ENCODE results near the gene CAGE1. TPM values are rescaled to one million over a fixed set of nuclear protein-coding genes. Genes with fewer than 3 reads are reported as not detected.
A peak's percentile ranks its signal among the peaks of the same experiment; 100 is the strongest.

CAGE1 gene
- total and polyA plus RNA-seq, 2 experiments from 2014 or later: 0.07 TPM; not detected in 1

DNA sequence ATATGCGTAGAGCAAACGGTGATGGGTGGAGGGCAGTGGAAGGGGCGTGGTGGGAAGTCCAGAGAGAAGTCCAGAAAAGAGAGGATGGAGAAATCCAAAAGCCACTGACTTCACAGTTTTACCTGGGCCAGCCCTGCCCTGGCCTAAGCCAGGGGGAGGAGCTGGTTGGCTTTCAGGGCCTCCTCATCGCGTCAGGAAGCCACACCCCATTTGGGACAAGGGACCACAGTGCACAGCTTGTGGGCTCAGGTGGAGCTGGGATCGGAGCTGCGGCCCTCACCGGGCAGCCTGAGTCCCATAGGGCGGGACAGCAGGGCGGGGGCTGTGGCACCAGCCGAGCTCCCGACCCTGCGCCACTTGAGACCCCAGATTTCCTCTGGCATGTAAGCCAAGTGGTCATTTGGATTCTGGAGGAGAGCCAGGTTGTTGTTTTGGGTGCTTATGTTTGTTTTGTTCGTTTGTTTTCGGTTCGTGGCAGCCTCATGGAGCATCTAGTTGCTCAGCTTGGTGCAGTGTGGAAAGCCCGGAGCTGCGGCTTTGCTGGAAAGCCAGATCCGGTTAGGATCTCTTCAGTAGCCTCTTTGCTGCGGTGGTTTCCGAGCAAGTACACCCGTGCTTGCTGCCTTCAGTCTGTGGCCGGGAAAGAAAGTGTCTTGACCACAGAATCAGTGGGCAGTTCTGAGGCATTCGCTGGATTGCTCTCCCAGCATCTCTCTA is 42.3 kb upstream of the CAGE1 start:
- TF ChIP-seq NANOG (IDR thresholded peaks at IDR 0.05; ENCODE audit: borderline replicate concordance) (no peak), ZNF114 (CRISPR knock-in tag; IDR thresholded peaks at IDR 0.05) (no peak)
- TF ChIP-seq, protein P1, sequence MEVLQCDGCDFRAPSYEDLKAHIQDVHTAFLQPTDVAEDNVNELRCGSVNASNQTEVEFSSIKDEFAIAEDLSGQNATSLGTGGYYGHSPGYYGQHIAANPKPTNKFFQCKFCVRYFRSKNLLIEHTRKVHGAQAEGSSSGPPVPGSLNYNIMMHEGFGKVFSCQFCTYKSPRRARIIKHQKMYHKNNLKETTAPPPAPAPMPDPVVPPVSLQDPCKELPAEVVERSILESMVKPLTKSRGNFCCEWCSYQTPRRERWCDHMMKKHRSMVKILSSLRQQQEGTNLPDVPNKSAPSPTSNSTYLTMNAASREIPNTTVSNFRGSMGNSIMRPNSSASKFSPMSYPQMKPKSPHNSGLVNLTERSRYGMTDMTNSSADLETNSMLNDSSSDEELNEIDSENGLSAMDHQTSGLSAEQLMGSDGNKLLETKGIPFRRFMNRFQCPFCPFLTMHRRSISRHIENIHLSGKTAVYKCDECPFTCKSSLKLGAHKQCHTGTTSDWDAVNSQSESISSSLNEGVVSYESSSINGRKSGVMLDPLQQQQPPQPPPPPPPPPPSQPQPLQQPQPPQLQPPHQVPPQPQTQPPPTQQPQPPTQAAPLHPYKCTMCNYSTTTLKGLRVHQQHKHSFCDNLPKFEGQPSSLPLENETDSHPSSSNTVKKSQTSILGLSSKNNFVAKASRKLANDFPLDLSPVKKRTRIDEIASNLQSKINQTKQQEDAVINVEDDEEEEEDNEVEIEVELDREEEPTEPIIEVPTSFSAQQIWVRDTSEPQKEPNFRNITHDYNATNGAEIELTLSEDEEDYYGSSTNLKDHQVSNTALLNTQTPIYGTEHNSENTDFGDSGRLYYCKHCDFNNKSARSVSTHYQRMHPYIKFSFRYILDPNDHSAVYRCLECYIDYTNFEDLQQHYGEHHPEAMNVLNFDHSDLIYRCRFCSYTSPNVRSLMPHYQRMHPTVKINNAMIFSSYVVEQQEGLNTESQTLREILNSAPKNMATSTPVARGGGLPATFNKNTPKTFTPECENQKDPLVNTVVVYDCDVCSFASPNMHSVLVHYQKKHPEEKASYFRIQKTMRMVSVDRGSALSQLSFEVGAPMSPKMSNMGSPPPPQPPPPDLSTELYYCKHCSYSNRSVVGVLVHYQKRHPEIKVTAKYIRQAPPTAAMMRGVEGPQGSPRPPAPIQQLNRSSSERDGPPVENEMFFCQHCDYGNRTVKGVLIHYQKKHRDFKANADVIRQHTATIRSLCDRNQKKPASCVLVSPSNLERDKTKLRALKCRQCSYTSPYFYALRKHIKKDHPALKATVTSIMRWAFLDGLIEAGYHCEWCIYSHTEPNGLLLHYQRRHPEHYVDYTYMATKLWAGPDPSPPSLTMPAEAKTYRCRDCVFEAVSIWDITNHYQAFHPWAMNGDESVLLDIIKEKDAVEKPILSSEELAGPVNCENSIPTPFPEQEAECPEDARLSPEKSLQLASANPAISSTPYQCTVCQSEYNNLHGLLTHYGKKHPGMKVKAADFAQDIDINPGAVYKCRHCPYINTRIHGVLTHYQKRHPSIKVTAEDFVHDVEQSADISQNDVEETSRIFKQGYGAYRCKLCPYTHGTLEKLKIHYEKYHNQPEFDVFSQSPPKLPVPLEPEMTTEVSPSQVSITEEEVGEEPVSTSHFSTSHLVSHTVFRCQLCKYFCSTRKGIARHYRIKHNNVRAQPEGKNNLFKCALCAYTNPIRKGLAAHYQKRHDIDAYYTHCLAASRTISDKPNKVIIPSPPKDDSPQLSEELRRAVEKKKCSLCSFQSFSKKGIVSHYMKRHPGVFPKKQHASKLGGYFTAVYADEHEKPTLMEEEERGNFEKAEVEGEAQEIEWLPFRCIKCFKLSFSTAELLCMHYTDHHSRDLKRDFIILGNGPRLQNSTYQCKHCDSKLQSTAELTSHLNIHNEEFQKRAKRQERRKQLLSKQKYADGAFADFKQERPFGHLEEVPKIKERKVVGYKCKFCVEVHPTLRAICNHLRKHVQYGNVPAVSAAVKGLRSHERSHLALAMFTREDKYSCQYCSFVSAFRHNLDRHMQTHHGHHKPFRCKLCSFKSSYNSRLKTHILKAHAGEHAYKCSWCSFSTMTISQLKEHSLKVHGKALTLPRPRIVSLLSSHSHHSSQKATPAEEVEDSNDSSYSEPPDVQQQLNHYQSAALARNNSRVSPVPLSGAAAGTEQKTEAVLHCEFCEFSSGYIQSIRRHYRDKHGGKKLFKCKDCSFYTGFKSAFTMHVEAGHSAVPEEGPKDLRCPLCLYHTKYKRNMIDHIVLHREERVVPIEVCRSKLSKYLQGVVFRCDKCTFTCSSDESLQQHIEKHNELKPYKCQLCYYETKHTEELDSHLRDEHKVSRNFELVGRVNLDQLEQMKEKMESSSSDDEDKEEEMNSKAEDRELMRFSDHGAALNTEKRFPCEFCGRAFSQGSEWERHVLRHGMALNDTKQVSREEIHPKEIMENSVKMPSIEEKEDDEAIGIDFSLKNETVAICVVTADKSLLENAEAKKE (CRISPR knock-in tag; IDR thresholded peaks at IDR 0.05): no peak
- H4K20me1 ChIP-seq (replicated peaks; ENCODE audit: insufficient read depth): no peaks in the 10 kb centered on the region

DNA sequence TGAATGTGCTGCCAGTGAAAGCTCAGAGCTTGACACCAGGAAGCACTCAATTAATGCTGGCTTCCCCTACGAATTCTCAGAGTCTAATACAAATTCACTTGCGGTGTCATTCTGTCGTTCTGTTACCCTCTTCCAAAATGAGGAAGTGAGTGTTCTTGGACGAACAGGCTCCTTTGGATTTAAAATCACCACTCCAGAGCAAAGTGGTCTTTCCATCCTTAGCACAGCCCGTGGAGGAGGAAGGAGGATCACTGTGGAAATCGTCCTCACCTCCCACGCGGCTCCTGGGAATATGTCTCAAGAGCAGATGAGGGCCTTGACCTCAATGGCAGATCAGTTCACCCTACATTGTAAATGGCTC is 41.8 kb upstream of the CAGE1 start:
- no peaks in the 10 kb centered on the region for H3F3A ChIP-seq (replicated peaks; ENCODE audit: low read depth)
- H3K79me2 ChIP-seq (replicated peaks; ENCODE audit: insufficient read depth): no peaks in the 10 kb centered on the region
- H3K27ac Mint-ChIP-seq: no peak overlapping the region
- no peaks in the 10 kb centered on the region for H3K9me2 ChIP-seq (ENCODE audit: insufficient read depth)
- no peak overlapping the region for H3K4me2 ChIP-seq
- ATAC-seq: no peak
- peaks cover 19% of the 10 kb centered on the region for H3K4me1 Mint-ChIP-seq
- H3K9me3 Mint-ChIP-seq: no peaks in the 10 kb centered on the region
- no peak for DNase-seq (ENCODE audit: low spot score)
- no peaks in the 10 kb centered on the region for H3K36me3 Mint-ChIP-seq (ENCODE audit: low read depth)
- peaks cover 3% of the 10 kb centered on the region for H3K27me3 Mint-ChIP-seq (ENCODE audit: insufficient read depth, low read depth, poor library complexity)
- H3K4me3 ChIP-seq: no peak overlapping the region
- H3K36me3 ChIP-seq (ENCODE audit: insufficient read depth): no peaks in the 10 kb centered on the region
- peaks cover 9% of the 10 kb centered on the region; the same call in 1 of the 2 replicates for H3K4me1 ChIP-seq (ENCODE audit: insufficient read depth)
- no peaks in the 10 kb centered on the region for H3K27me3 ChIP-seq (ENCODE audit: insufficient read depth)
- H3K4me3 Mint-ChIP-seq: no peak overlapping the region
- no peak overlapping the region for H3K27ac ChIP-seq (ENCODE audit: low read depth)
- no peaks in the 10 kb centered on the region for H4K20me1 ChIP-seq (replicated peaks; ENCODE audit: insufficient read depth)
- peak overlapping the region; percentile 98 for H2AFZ ChIP-seq
- TF ChIP-seq STAT1 (IDR thresholded peaks at IDR 0.05; ENCODE audit: unreplicated experiment) (no peak), JUNB (IDR thresholded peaks at IDR 0.05; ENCODE audit: unreplicated experiment) (no peak), POLR2AphosphoS5 (IDR thresholded peaks at IDR 0.05; ENCODE audit: low read depth) (no peak), ZNF331 (CRISPR knock-in tag; IDR thresholded peaks at IDR 0.05; ENCODE audit: low read depth) (no peak)
- TF ChIP-seq, protein P2, sequence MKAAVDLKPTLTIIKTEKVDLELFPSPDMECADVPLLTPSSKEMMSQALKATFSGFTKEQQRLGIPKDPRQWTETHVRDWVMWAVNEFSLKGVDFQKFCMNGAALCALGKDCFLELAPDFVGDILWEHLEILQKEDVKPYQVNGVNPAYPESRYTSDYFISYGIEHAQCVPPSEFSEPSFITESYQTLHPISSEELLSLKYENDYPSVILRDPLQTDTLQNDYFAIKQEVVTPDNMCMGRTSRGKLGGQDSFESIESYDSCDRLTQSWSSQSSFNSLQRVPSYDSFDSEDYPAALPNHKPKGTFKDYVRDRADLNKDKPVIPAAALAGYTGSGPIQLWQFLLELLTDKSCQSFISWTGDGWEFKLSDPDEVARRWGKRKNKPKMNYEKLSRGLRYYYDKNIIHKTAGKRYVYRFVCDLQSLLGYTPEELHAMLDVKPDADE (IDR thresholded peaks at IDR 0.05): no peak
- TF ChIP-seq, protein P3, sequence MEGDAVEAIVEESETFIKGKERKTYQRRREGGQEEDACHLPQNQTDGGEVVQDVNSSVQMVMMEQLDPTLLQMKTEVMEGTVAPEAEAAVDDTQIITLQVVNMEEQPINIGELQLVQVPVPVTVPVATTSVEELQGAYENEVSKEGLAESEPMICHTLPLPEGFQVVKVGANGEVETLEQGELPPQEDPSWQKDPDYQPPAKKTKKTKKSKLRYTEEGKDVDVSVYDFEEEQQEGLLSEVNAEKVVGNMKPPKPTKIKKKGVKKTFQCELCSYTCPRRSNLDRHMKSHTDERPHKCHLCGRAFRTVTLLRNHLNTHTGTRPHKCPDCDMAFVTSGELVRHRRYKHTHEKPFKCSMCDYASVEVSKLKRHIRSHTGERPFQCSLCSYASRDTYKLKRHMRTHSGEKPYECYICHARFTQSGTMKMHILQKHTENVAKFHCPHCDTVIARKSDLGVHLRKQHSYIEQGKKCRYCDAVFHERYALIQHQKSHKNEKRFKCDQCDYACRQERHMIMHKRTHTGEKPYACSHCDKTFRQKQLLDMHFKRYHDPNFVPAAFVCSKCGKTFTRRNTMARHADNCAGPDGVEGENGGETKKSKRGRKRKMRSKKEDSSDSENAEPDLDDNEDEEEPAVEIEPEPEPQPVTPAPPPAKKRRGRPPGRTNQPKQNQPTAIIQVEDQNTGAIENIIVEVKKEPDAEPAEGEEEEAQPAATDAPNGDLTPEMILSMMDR (conservative IDR thresholded peaks at IDR 0.05; ENCODE audit: low read depth in 2 of 2): no peak

More for the DNA sequence above, 42.3 kb upstream of the CAGE1 start:
- Histone ChIP-seq H3K27me3 (ENCODE audit: insufficient read depth) (no peaks in the 10 kb centered on the region), H3K4me1 (ENCODE audit: insufficient read depth) (peaks cover 9% of the 10 kb centered on the region; the same call in 1 of the 2 replicates), H3F3A (replicated peaks; ENCODE audit: low read depth) (no peaks in the 10 kb centered on the region), H3K36me3 (ENCODE audit: insufficient read depth) (no peaks in the 10 kb centered on the region), H2AFZ (peak overlapping the region; percentile 98), H3K4me3 (no peak overlapping the region), H3K27ac (ENCODE audit: low read depth) (no peak overlapping the region), H3K4me2 (no peak overlapping the region), H3K9me2 (ENCODE audit: insufficient read depth) (no peaks in the 10 kb centered on the region), H3K79me2 (replicated peaks; ENCODE audit: insufficient read depth) (no peaks in the 10 kb centered on the region)
- Mint-ChIP-seq H3K9me3 (no peaks in the 10 kb centered on the region), H3K36me3 (ENCODE audit: low read depth) (no peaks in the 10 kb centered on the region), H3K27me3 (ENCODE audit: insufficient read depth, low read depth, poor library complexity) (peaks cover 3% of the 10 kb centered on the region), H3K4me3 (no peak overlapping the region), H3K4me1 (peaks cover 19% of the 10 kb centered on the region), H3K27ac (no peak overlapping the region; the same call in 1 of the 2 replicates)
- DNase-seq (ENCODE audit: low spot score): peak; percentile 75
- peak; percentile 95 for ATAC-seq
